ENCODE measurements around the gene YIPF2. TPM values are rescaled to one million over a fixed set of nuclear protein-coding genes. Genes with fewer than 3 reads are reported as not detected.

YIPF2 gene
- total RNA-seq, 4 donors from 2014 or later, result 40.5 to 100 (median 71.0) TPM

GRCh38 chr19:10895920-10896319, 32.5 kb downstream of the YIPF2 start:
- no peak overlapping the region for H3K27ac ChIP-seq
- H3K36me3 ChIP-seq, result no peaks in the 10 kb centered on the region
- no peak for DNase-seq
- peaks cover 0 to 5% of the 10 kb centered on the region in 2 donors for H3K4me1 ChIP-seq
- no peaks in the 10 kb centered on the region for H3K9me3 ChIP-seq
- TF ChIP-seq POLR2A (IDR thresholded peaks at IDR 0.05) (no peak), CTCF (IDR thresholded peaks at IDR 0.05) (no peak)
- H3K4me3 ChIP-seq, result no peak overlapping the region
- no peaks in the 10 kb centered on the region for H3K27me3 ChIP-seq
- intact Hi-C loops (cut with DNase I; ENCODE audit: low total_unique reads), result no loop called here

- Histone ChIP-seq H3K36me3 (no peaks in the 10 kb centered on the region), H3K4me3 (no peak overlapping the region), H3K4me1 (peaks cover 0 to 5% of the 10 kb centered on the region in 2 donors), H3K27me3 (no peaks in the 10 kb centered on the region), H3K27ac (no peak overlapping the region), H3K9me3 (no peaks in the 10 kb centered on the region)
- intact Hi-C loops (cut with DNase I; ENCODE audit: low total_unique reads), result no loop called here
- TF ChIP-seq POLR2A (IDR thresholded peaks at IDR 0.05), result no peak
- TF ChIP-seq CTCF (IDR thresholded peaks at IDR 0.05), result no peak
- no peak for DNase-seq
These were observed 33.1 kb downstream of the YIPF2 start for GRCh38 chr19:10895363-10895762.

GRCh38 chr19:10894911-10895213, 33.6 kb downstream of the YIPF2 start:
- no peak overlapping the region for H3K27ac ChIP-seq
- TF ChIP-seq CTCF (IDR thresholded peaks at IDR 0.05), result no peak
- no peak for TF ChIP-seq POLR2A (IDR thresholded peaks at IDR 0.05)
- H3K36me3 ChIP-seq, result no peaks in the 10 kb centered on the region
- peaks cover 0 to 5% of the 10 kb centered on the region in 2 donors for H3K4me1 ChIP-seq
- no peak for DNase-seq
- no peaks in the 10 kb centered on the region for H3K9me3 ChIP-seq
- no peak overlapping the region for H3K4me3 ChIP-seq
- intact Hi-C loops (cut with DNase I; ENCODE audit: low total_unique reads), result no loop called here
- no peaks in the 10 kb centered on the region for H3K27me3 ChIP-seq

GRCh38 chr19:10892256-10892655, 36.2 kb downstream of the YIPF2 start:
- Histone ChIP-seq H3K27me3 (no peaks in the 10 kb centered on the region), H3K9me3 (no peaks in the 10 kb centered on the region), H3K4me3 (no peak overlapping the region), H3K4me1 (peaks cover 0 to 5% of the 10 kb centered on the region in 2 donors), H3K27ac (no peak overlapping the region), H3K36me3 (no peaks in the 10 kb centered on the region)
- intact Hi-C loops (cut with DNase I; ENCODE audit: low total_unique reads), result no loop called here
- TF ChIP-seq CTCF (IDR thresholded peaks at IDR 0.05) (no peak), POLR2A (IDR thresholded peaks at IDR 0.05) (no peak)
- no peak for DNase-seq

GRCh38 chr19:10891405-10892086, 36.9 kb downstream of the YIPF2 start:
- TF ChIP-seq POLR2A (IDR thresholded peaks at IDR 0.05), result peak in 1 of 2 donors; percentile 12
- no peak for TF ChIP-seq CTCF (IDR thresholded peaks at IDR 0.05)
- DNase-seq, result no peak
- Histone ChIP-seq H3K4me3 (no peak overlapping the region), H3K27me3 (no peaks in the 10 kb centered on the region), H3K4me1 (peaks cover 0 to 5% of the 10 kb centered on the region in 2 donors), H3K36me3 (no peaks in the 10 kb centered on the region), H3K9me3 (no peaks in the 10 kb centered on the region), H3K27ac (no peak overlapping the region)
- intact Hi-C loops (cut with DNase I; ENCODE audit: low total_unique reads), result no loop called here
